ENCODE data around the gene CA14. TPM values are rescaled to one million over a fixed set of nuclear protein-coding genes. Genes with fewer than 3 reads are reported as not detected.

The CA14 gene
- polyA plus RNA-seq, 4 donors: 0.16 to 0.34 TPM; not detected in 2

GRCh38 chr1:150273311-150273710 lies 15.7 kb downstream of the CA14 start:
- Histone ChIP-seq H3K4me1 (ENCODE audit: control insufficient read depth in 3 of 3, insufficient read depth in 2 of 3, low read depth in 1 of 3, low read length in 2 of 3) (peaks cover 0 to 7% (median 0%) of the 10 kb centered on the region in 3 donors), H3K4me3 (ENCODE audit: low read depth in 1 of 3, low read length in 3 of 3) (no peak overlapping the region), H3K27me3 (ENCODE audit: control insufficient read depth in 3 of 3, insufficient read depth in 3 of 3, low read length in 3 of 3) (no peaks in the 10 kb centered on the region), H3K27ac (ENCODE audit: low read depth in 1 of 3, low read length in 2 of 3) (peak overlapping the region in 1 of 3 donors; percentile 47), H3K36me3 (ENCODE audit: control insufficient read depth in 3 of 3, insufficient read depth in 2 of 3, low read depth in 1 of 3, low read length in 3 of 3) (peaks cover 0 to 5% (median 0%) of the 10 kb centered on the region in 3 donors), H3K9me3 (ENCODE audit: control insufficient read depth in 2 of 2, insufficient read depth in 1 of 2, low read depth in 1 of 2, low read length in 1 of 2) (no peaks in the 10 kb centered on the region)
- 70 to 92% (median 89%) methylated on average over 1 of the region's 1 CpG for WGBS, 3 donors
- DNase-seq: no peak
- FAIRE-seq: no peak

GRCh38 chr1:150280138-150280707 lies 22.6 kb downstream of the CA14 start:
- H3K36me3 ChIP-seq (ENCODE audit: control insufficient read depth in 3 of 3, insufficient read depth in 2 of 3, low read depth in 1 of 3, low read length in 3 of 3): peaks cover 0 to under 1% (median 0%) of the 10 kb centered on the region in 3 donors
- DNase-seq: peak; percentile 45 to 90
- H3K4me1 ChIP-seq (ENCODE audit: control insufficient read depth in 3 of 3, insufficient read depth in 2 of 3, low read depth in 1 of 3, low read length in 2 of 3): peaks cover 0 to 32% (median 2%) of the 10 kb centered on the region in 3 donors
- H3K4me3 ChIP-seq (ENCODE audit: low read depth in 1 of 3, low read length in 3 of 3): no peak overlapping the region
- 22 to 62% (median 36%) methylated on average over 6 of the region's 6 CpGs for WGBS, 3 donors
- H3K27ac ChIP-seq (ENCODE audit: low read depth in 1 of 3, low read length in 2 of 3): peak overlapping the region in 1 of 3 donors; percentile 14
- H3K9me3 ChIP-seq (ENCODE audit: control insufficient read depth in 2 of 2, insufficient read depth in 1 of 2, low read depth in 1 of 2, low read length in 1 of 2): peaks cover 0 to 2% of the 10 kb centered on the region in 2 donors
- H3K27me3 ChIP-seq (ENCODE audit: control insufficient read depth in 3 of 3, insufficient read depth in 3 of 3, low read length in 3 of 3): peaks cover 0 to 16% (median 0%) of the 10 kb centered on the region in 3 donors
- no peak for FAIRE-seq

GRCh38 chr1:150281221-150281757 lies 23.7 kb downstream of the CA14 start:
- Histone ChIP-seq H3K4me1 (ENCODE audit: control insufficient read depth in 3 of 3, insufficient read depth in 2 of 3, low read depth in 1 of 3, low read length in 2 of 3) (peaks cover 0 to 32% (median 2%) of the 10 kb centered on the region in 3 donors), H3K36me3 (ENCODE audit: control insufficient read depth in 3 of 3, insufficient read depth in 2 of 3, low read depth in 1 of 3, low read length in 3 of 3) (no peaks in the 10 kb centered on the region), H3K4me3 (ENCODE audit: low read depth in 1 of 3, low read length in 3 of 3) (peak overlapping the region in 2 of 3 donors; percentile 44 to 48), H3K9me3 (ENCODE audit: control insufficient read depth in 2 of 2, insufficient read depth in 1 of 2, low read depth in 1 of 2, low read length in 1 of 2) (peaks cover 0 to 2% of the 10 kb centered on the region in 2 donors), H3K27ac (ENCODE audit: low read depth in 1 of 3, low read length in 2 of 3) (peak overlapping the region; percentile 34 to 78 (median 71)), H3K27me3 (ENCODE audit: control insufficient read depth in 3 of 3, insufficient read depth in 3 of 3, low read length in 3 of 3) (peaks cover 0 to 16% (median 0%) of the 10 kb centered on the region in 3 donors)
- 3% methylated on average over 15 of the region's 15 CpGs for WGBS, 3 donors
- no peak for FAIRE-seq
- DNase-seq: peak; percentile 70 to 73

GRCh38 chr1:150281758-150282557 lies 24.4 kb downstream of the CA14 start, which contains the start of gene CIART:
Gene CIART (plus strand): TSS chr1:150282554. CDS start chr1:150283268, 714 bp downstream.
- FAIRE-seq (no peak), DNase-seq (peak; percentile 96)
- peak within 1 kb of the TSS; percentile 3 to 48 (median 44) for H3K4me3 ChIP-seq (ENCODE audit: low read depth in 1 of 3, low read length in 3 of 3)
- peaks cover 0 to 16% (median 0%) of the 10 kb centered on the region in 3 donors for H3K27me3 ChIP-seq (ENCODE audit: control insufficient read depth in 3 of 3, insufficient read depth in 3 of 3, low read length in 3 of 3)
- peak within 1 kb of the TSS; percentile 34 to 78 (median 77) for H3K27ac ChIP-seq (ENCODE audit: low read depth in 1 of 3, low read length in 2 of 3)
- WGBS, 3 donors: 0 to 1% (median 0%) methylated on average over 44 to 46 of the region's 46 CpGs
- peaks cover 0 to 2% of the 10 kb centered on the region in 2 donors for H3K9me3 ChIP-seq (ENCODE audit: control insufficient read depth in 2 of 2, insufficient read depth in 1 of 2, low read depth in 1 of 2, low read length in 1 of 2)
- no peaks in the 10 kb centered on the region for H3K36me3 ChIP-seq (ENCODE audit: control insufficient read depth in 3 of 3, insufficient read depth in 2 of 3, low read depth in 1 of 3, low read length in 3 of 3)
- H3K4me1 ChIP-seq (ENCODE audit: control insufficient read depth in 3 of 3, insufficient read depth in 2 of 3, low read depth in 1 of 3, low read length in 2 of 3): peaks cover 0 to 32% (median 2%) of the 10 kb centered on the region in 3 donors

- Histone ChIP-seq H3K36me3 (ENCODE audit: control insufficient read depth in 3 of 3, insufficient read depth in 2 of 3, low read depth in 1 of 3, low read length in 3 of 3) (no peaks in the 10 kb centered on the region), H3K4me3 (ENCODE audit: low read depth in 1 of 3, low read length in 3 of 3) (peak overlapping the region in 2 of 3 donors; percentile 44 to 46), H3K27me3 (ENCODE audit: control insufficient read depth in 3 of 3, insufficient read depth in 3 of 3, low read length in 3 of 3) (peaks cover 0 to 16% (median 0%) of the 10 kb centered on the region in 3 donors), H3K4me1 (ENCODE audit: control insufficient read depth in 3 of 3, insufficient read depth in 2 of 3, low read depth in 1 of 3, low read length in 2 of 3) (peaks cover 0 to 32% (median 2%) of the 10 kb centered on the region in 3 donors), H3K27ac (ENCODE audit: low read depth in 1 of 3, low read length in 2 of 3) (peak overlapping the region in 2 of 3 donors; percentile 10 to 77), H3K9me3 (ENCODE audit: control insufficient read depth in 2 of 2, insufficient read depth in 1 of 2, low read depth in 1 of 2, low read length in 1 of 2) (peaks cover 0 to 2% of the 10 kb centered on the region in 2 donors)
- FAIRE-seq: no peak
- 7 to 16% (median 13%) methylated on average over 21 of the region's 21 CpGs for WGBS, 3 donors
- no peak for DNase-seq
Observed at GRCh38 chr1:150282558-150282958, 25.0 kb downstream of the CA14 start.

- no peaks in the 10 kb centered on the region for H3K36me3 ChIP-seq (ENCODE audit: control insufficient read depth in 3 of 3, insufficient read depth in 2 of 3, low read depth in 1 of 3, low read length in 3 of 3)
- no peak overlapping the region for H3K27ac ChIP-seq (ENCODE audit: low read depth in 1 of 3, low read length in 2 of 3)
- WGBS, 3 donors: 89 to 91% (median 90%) methylated on average over 12 of the region's 12 CpGs
- H3K4me1 ChIP-seq (ENCODE audit: control insufficient read depth in 3 of 3, insufficient read depth in 2 of 3, low read depth in 1 of 3, low read length in 2 of 3): peaks cover 0 to 32% (median 2%) of the 10 kb centered on the region in 3 donors
- H3K27me3 ChIP-seq (ENCODE audit: control insufficient read depth in 3 of 3, insufficient read depth in 3 of 3, low read length in 3 of 3): peaks cover 0 to 16% (median 0%) of the 10 kb centered on the region in 3 donors
- H3K9me3 ChIP-seq (ENCODE audit: control insufficient read depth in 2 of 2, insufficient read depth in 1 of 2, low read depth in 1 of 2, low read length in 1 of 2): peaks cover 0 to 2% of the 10 kb centered on the region in 2 donors
- FAIRE-seq (no peak), DNase-seq (no peak)
- peak overlapping the region in 1 of 3 donors; percentile 46 for H3K4me3 ChIP-seq (ENCODE audit: low read depth in 1 of 3, low read length in 3 of 3)
Observed at GRCh38 chr1:150283260-150283659, 25.7 kb downstream of the CA14 start.

- 84 to 92% (median 85%) methylated on average over 1 of the region's 1 CpG for WGBS, 3 donors
- Histone ChIP-seq H3K9me3 (ENCODE audit: control insufficient read depth in 2 of 2, insufficient read depth in 1 of 2, low read depth in 1 of 2, low read length in 1 of 2) (no peaks in the 10 kb centered on the region), H3K27ac (ENCODE audit: low read depth in 1 of 3, low read length in 2 of 3) (no peak overlapping the region), H3K4me3 (ENCODE audit: low read depth in 1 of 3, low read length in 3 of 3) (no peak overlapping the region), H3K4me1 (ENCODE audit: control insufficient read depth in 3 of 3, insufficient read depth in 2 of 3, low read depth in 1 of 3, low read length in 2 of 3) (no peaks in the 10 kb centered on the region), H3K36me3 (ENCODE audit: control insufficient read depth in 3 of 3, insufficient read depth in 2 of 3, low read depth in 1 of 3, low read length in 3 of 3) (no peaks in the 10 kb centered on the region), H3K27me3 (ENCODE audit: control insufficient read depth in 3 of 3, insufficient read depth in 3 of 3, low read length in 3 of 3) (peaks cover 0 to 1% (median 0%) of the 10 kb centered on the region in 3 donors)
- no peak for DNase-seq
- FAIRE-seq: no peak
Observed at GRCh38 chr1:150288382-150288781, 30.8 kb downstream of the CA14 start.

- WGBS, 3 donors: 91% methylated on average over 4 of the region's 4 CpGs
- no peaks in the 10 kb centered on the region for H3K27me3 ChIP-seq (ENCODE audit: control insufficient read depth in 3 of 3, insufficient read depth in 3 of 3, low read length in 3 of 3)
- FAIRE-seq (no peak), DNase-seq (no peak)
- no peak overlapping the region for H3K27ac ChIP-seq (ENCODE audit: low read depth in 1 of 3, low read length in 2 of 3)
- no peak overlapping the region for H3K4me3 ChIP-seq (ENCODE audit: low read depth in 1 of 3, low read length in 3 of 3)
- H3K9me3 ChIP-seq (ENCODE audit: control insufficient read depth in 2 of 2, insufficient read depth in 1 of 2, low read depth in 1 of 2, low read length in 1 of 2): no peaks in the 10 kb centered on the region
- no peaks in the 10 kb centered on the region for H3K4me1 ChIP-seq (ENCODE audit: control insufficient read depth in 3 of 3, insufficient read depth in 2 of 3, low read depth in 1 of 3, low read length in 2 of 3)
- no peaks in the 10 kb centered on the region for H3K36me3 ChIP-seq (ENCODE audit: control insufficient read depth in 3 of 3, insufficient read depth in 2 of 3, low read depth in 1 of 3, low read length in 3 of 3)
Observed at GRCh38 chr1:150288822-150289221, 31.2 kb downstream of the CA14 start.
